T-helper 22 cell (primary cell): ENCODE results near the gene CRNKL1.

Experiments used
- DNase-seq: peaks from one replicate; pipeline ENCODE4 v3.0.0-alpha.2; 2020; ENCODE audit warnings: low read depth

CRNKL1 gene

GRCh38 chr20:20060234-20060998 is 8.2 kb upstream of the CRNKL1 start:
- no peak for DNase-seq

GRCh38 chr20:20051767-20052073 is 546 bp downstream of the CRNKL1 start:
- DNase-seq = no peak

GRCh38 chr20:20039752-20040387 is 12.4 kb downstream of the CRNKL1 start:
- DNase-seq = no peak

- DNase-seq = no peak
Observed at GRCh38 chr20:20038586-20038985, 13.7 kb downstream of the CRNKL1 start.

- no peak for DNase-seq
Observed at GRCh38 chr20:20037960-20038359, 14.3 kb downstream of the CRNKL1 start.

- no peak for DNase-seq
Observed at GRCh38 chr20:20036756-20037155, 15.5 kb downstream of the CRNKL1 start.

GRCh38 chr20:20034486-20034885 is 17.8 kb downstream of the CRNKL1 start:
- no peak for DNase-seq

- no peak for DNase-seq
Observed at GRCh38 chr20:20031790-20032189, 20.5 kb downstream of the CRNKL1 start.

- no peak for DNase-seq
Observed at GRCh38 chr20:20027284-20027683, 25.0 kb downstream of the CRNKL1 start.

GRCh38 chr20:20024942-20025341 is 27.3 kb downstream of the CRNKL1 start:
- no peak for DNase-seq

- no peak for DNase-seq
Observed at GRCh38 chr20:20023395-20023794, 28.9 kb downstream of the CRNKL1 start.

GRCh38 chr20:20022498-20022897 is 29.8 kb downstream of the CRNKL1 start:
- no peak for DNase-seq

GRCh38 chr20:20021835-20022234 is 30.4 kb downstream of the CRNKL1 start:
- DNase-seq = no peak

GRCh38 chr20:20020908-20021307 is 31.4 kb downstream of the CRNKL1 start:
- no peak for DNase-seq

- DNase-seq = no peak
Observed at GRCh38 chr20:20019123-20019522, 33.1 kb downstream of the CRNKL1 start.

GRCh38 chr20:20018366-20018765 is 33.9 kb downstream of the CRNKL1 start:
- DNase-seq = no peak

GRCh38 chr20:20017844-20018185 is 34.5 kb downstream of the CRNKL1 start:
- no peak for DNase-seq

- peak; percentile 84 for DNase-seq
Observed at GRCh38 chr20:20017001-20017843, 35.0 kb downstream of the CRNKL1 start, which contains the start of gene NAA20. TSS of gene NAA20 (plus strand) at chr20:20017362. CDS start at chr20:20017397, 35 bp downstream.

GRCh38 chr20:20014659-20015058 is 37.6 kb downstream of the CRNKL1 start:
- DNase-seq = no peak

- DNase-seq = no peak
Observed at GRCh38 chr20:20012541-20012940, 39.7 kb downstream of the CRNKL1 start.

GRCh38 chr20:20010639-20011500 is 41.4 kb downstream of the CRNKL1 start:
- DNase-seq = no peak

GRCh38 chr20:20009784-20010253 is 42.4 kb downstream of the CRNKL1 start:
- DNase-seq = no peak
